IPS-18a (cell line): Measurements from ENCODE around the gene AIFM3.
"Not testable (repeated sequence)": the region's sequence is repeated elsewhere in the genome, so short reads cannot be mapped to it uniquely, and the experiment has no call there.

Experiments
- H3K27ac ChIP-seq: one replicate; pipeline ENCODE4 v1.5.1; 2013; ENCODE audit warnings: low read length
- H3K27me3 ChIP-seq: one replicate; pipeline ENCODE4 v1.6.1; 2013; ENCODE audit warnings: mild to moderate bottlenecking, low read length; ENCODE audit not compliant: control insufficient read depth, insufficient read depth
- H3K36me3 ChIP-seq: one replicate; pipeline ENCODE4 v1.6.1; 2013; ENCODE audit warnings: low read depth, low read length; ENCODE audit not compliant: control insufficient read depth
- H3K4me1 ChIP-seq: one replicate; pipeline ENCODE4 v1.6.1; 2013; ENCODE audit warnings: low read depth, low read length; ENCODE audit not compliant: control insufficient read depth
- H3K4me3 ChIP-seq: one replicate; pipeline ENCODE4 v1.5.1; 2013; ENCODE audit warnings: low read length
- H3K9ac ChIP-seq: one replicate; pipeline ENCODE4 v1.6.1; 2013; ENCODE audit warnings: mild to moderate bottlenecking, low read length, moderate library complexity
- H3K9me3 ChIP-seq: one replicate; pipeline ENCODE4 v1.6.1; 2013; ENCODE audit warnings: low read depth, low read length; ENCODE audit not compliant: control insufficient read depth

AIFM3 gene

GRCh38 chr22:20963201-20964052 is 3.6 kb upstream of the AIFM3 start:
- Histone ChIP-seq H3K9me3 (no peaks in the 10 kb centered on the region), H3K4me1 (peaks cover 13% of the 10 kb centered on the region), H3K27me3 (peaks cover 65% of the 10 kb centered on the region), H3K4me3 (no peak overlapping the region), H3K36me3 (no peaks in the 10 kb centered on the region), H3K9ac (no peak overlapping the region), H3K27ac (no peak overlapping the region)

DNA sequence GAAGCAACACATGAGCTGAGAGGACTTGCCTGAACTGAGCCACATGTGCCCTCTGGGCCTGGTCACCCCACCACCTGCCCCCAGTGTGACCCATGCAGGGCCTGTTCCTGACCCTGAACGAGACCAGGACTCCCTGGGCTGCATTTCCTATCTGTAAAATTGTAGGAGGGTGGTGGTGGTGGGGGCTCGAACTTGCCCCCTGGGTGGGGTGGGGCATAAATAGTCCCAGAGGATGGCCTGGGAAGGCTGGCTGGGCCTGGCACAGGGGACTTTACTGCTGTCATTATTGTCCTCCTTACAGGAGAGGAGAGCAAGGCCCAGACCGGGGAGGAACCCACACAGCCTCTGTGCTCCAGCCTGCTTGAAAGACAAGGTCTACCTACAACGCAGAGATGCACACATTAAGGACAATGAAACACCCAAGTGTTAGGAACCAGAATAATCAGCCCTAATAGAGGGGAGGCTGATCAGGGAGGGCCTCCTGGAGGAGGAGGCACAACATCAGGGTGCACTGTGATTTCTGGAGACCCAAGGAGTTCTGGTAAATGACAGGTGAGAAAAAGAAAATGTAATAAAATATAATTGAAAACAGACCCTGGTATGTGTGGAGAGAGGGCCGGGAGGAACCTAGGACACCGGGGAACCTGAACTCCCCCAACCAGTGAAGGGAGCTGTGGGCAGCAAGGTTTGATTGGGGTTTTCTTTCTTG is 2.8 kb upstream of the AIFM3 start:
- Histone ChIP-seq H3K4me3 (peak overlapping the region; percentile 44), H3K27me3 (peaks cover 68% of the 10 kb centered on the region)

GRCh38 chr22:20964799-20965103 is 2.3 kb upstream of the AIFM3 start:
- Histone ChIP-seq H3K4me1 (peaks cover 13% of the 10 kb centered on the region), H3K36me3 (no peaks in the 10 kb centered on the region), H3K4me3 (peak overlapping the region; percentile 44), H3K9ac (no peak overlapping the region), H3K9me3 (no peaks in the 10 kb centered on the region), H3K27me3 (peaks cover 70% of the 10 kb centered on the region), H3K27ac (no peak overlapping the region)

More for the DNA sequence above, 2.8 kb upstream of the AIFM3 start:
- Histone ChIP-seq H3K9me3 (no peaks in the 10 kb centered on the region), H3K36me3 (no peaks in the 10 kb centered on the region), H3K4me1 (peaks cover 13% of the 10 kb centered on the region), H3K27ac (no peak overlapping the region), H3K9ac (no peak overlapping the region)

GRCh38 chr22:20965104-20965887 is 1.8 kb upstream of the AIFM3 start:
- no peak overlapping the region for H3K4me3 ChIP-seq

GRCh38 chr22:20965888-20966855 is 883 bp upstream of the AIFM3 start:
- no peaks in the 10 kb centered on the region for H3K9me3 ChIP-seq
- peaks cover 18% of the 10 kb centered on the region for H3K4me1 ChIP-seq
- H3K36me3 ChIP-seq, result no peaks in the 10 kb centered on the region
- H3K9ac ChIP-seq, result no peak overlapping the region
- no peak overlapping the region for H3K4me3 ChIP-seq
- H3K27me3 ChIP-seq, result peaks cover 72% of the 10 kb centered on the region
- H3K27ac ChIP-seq, result no peak overlapping the region

More at GRCh38 chr22:20965104-20965887, 1.8 kb upstream of the AIFM3 start:
- Histone ChIP-seq H3K9ac (no peak overlapping the region), H3K9me3 (no peaks in the 10 kb centered on the region), H3K4me1 (peaks cover 13% of the 10 kb centered on the region), H3K27ac (no peak overlapping the region), H3K27me3 (peaks cover 72% of the 10 kb centered on the region), H3K36me3 (no peaks in the 10 kb centered on the region)

GRCh38 chr22:20967697-20968211 is 699 bp downstream of the AIFM3 start:
- Histone ChIP-seq H3K4me3 (no peak overlapping the region), H3K27me3 (peaks cover 66% of the 10 kb centered on the region), H3K9ac (no peak overlapping the region), H3K9me3 (no peaks in the 10 kb centered on the region), H3K36me3 (no peaks in the 10 kb centered on the region), H3K27ac (no peak overlapping the region), H3K4me1 (peaks cover 25% of the 10 kb centered on the region)

DNA sequence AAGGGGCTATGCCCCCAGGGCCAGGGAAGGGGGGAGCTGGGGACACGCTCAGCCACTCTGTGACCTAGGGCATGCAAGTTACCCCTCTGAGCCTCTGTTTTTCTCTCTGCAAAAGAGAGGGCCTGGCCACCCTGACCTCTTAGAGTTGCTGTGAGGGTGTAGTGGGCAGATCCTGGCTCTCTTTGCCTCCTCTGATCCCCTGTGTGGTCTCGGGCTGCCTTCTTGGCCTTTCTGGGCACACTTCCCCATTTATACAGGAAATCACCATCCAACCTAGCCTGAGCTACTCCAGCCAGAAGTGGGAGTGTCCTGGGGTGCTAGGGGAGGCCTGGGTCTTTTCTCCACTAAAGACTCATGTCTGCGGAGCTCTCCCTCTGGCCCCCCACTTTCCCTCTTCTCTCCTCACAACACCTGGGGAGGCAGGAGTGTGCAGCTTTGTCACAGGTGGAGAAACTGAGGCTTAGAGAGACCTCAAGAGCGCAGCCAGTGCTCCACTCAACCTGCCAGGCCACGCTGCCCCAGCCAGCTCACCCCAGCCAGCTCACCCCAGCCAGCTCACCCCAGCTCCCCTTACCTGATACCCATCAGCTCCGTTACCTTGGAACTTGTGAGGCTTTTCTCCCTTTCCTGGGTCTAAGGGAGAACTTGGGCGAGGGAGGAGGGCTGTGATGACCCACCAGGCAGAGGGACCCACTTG is 1.4 kb downstream of the AIFM3 start:
- peaks cover 25% of the 10 kb centered on the region for H3K4me1 ChIP-seq
- peaks cover 59% of the 10 kb centered on the region for H3K27me3 ChIP-seq

DNA sequence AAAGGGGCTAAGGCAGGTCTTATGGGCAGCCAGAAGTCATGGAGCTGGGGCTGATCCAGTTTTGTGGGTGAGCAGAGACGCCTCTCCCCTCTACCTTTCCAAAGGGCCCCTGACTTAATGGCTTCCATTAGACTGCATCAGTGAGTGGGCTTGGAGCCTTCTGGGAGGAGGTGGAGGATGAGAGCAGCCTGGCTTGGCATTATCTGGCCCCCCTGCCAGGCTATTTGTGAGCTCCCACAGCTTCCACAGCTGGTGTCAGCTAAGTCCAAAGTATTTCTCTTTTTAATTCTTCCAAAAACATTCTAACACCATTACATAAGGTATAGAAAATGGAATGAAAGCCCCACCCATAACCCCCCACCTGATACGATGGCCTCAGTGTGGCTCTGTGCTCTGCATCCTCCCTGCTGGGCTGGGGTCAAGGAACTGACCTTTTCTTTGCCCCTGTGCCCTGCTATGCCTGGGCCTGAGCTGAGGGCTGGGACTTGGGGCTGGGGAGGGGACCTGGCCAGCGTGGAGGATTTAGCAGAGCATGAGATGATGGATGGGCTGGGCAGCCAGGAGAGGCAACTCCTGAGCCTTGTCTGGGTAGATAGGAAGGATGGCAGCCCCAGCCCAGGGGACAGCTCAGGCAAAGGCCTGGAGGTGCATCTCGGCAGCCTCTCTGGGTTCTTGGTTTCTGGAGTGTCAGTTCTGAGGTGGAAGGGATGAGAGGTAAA is 4.0 kb downstream of the AIFM3 start:
- peaks cover 34% of the 10 kb centered on the region for H3K27me3 ChIP-seq
- H3K4me1 ChIP-seq, result peaks cover 19% of the 10 kb centered on the region
- no peaks in the 10 kb centered on the region for H3K36me3 ChIP-seq

More for the DNA sequence above, 1.4 kb downstream of the AIFM3 start:
- H3K4me3 ChIP-seq, result no peak overlapping the region
- H3K9me3 ChIP-seq, result no peaks in the 10 kb centered on the region
- H3K9ac ChIP-seq, result no peak overlapping the region
- H3K27ac ChIP-seq, result no peak overlapping the region
- no peaks in the 10 kb centered on the region for H3K36me3 ChIP-seq

DNA sequence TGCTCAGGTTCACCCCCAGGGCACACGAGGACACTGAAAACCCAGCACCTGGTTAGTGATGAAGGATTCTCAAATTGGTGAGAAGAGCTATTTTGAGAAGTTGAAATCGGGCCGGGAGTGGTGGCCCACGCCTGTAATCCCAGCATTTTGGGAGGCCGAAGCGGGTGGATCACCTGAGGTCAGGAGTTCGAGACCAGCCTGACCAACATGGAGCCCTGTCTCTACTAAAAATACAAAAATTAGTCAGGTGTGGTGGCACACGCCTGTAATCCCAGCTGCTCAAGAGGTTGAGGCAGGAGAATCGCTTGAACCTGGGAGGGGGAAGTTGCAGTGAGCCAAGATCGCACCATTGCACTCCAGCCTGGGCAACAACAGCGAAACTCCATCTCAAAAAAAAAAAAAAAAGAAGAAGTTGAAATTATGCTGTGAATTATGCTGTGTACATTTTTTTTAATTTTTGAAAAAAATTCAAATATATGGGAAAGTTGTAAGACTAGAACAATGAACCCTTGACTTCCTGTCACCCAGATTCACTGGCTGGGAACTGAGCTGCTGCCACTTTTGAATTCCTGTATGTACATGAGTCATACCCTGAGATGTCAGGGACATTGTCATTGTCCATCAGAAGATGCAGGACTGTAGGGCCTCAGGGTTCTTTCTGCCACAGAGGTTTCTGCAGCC is 5.1 kb downstream of the AIFM3 start:
- not testable (repeated sequence) for H3K36me3 ChIP-seq, H3K9me3 ChIP-seq, H3K9ac ChIP-seq, H3K27ac ChIP-seq, H3K4me3 ChIP-seq
- peaks cover 19% of the 10 kb centered on the region for H3K4me1 ChIP-seq
- H3K27me3 ChIP-seq, result peaks cover 23% of the 10 kb centered on the region

More for the DNA sequence above, 4.0 kb downstream of the AIFM3 start:
- H3K27ac ChIP-seq, result no peak overlapping the region
- no peaks in the 10 kb centered on the region for H3K9me3 ChIP-seq
- no peak overlapping the region for H3K4me3 ChIP-seq
- H3K9ac ChIP-seq, result no peak overlapping the region
